HepG2 (cell line): ENCODE data around the gene AMOTL2.

ENCODE experiments used
- EZH2 ChIP-seq: conservative IDR thresholded peaks from 2 replicates; pipeline ENCODE4 v1.6.1; 2012; ENCODE audit warnings: mild to moderate bottlenecking, low read depth, low read length, moderate library complexity
- PBX3 ChIP-seq: sonication (generic); formaldehyde crosslinking; IDR thresholded peaks from 2 replicates; pipeline ENCODE4 v1.8.1; 2023; ENCODE audit warnings: missing genetic modification reagents, inconsistent platforms, borderline replicate concordance
- ZKSCAN1 ChIP-seq: fragments of 150-350 bp; IDR thresholded peaks from 2 replicates; pipeline ENCODE4 v1.6.1; 2014; ENCODE audit warnings: low read length
- ZNF460 ChIP-seq: sonication (generic); formaldehyde crosslinking; IDR thresholded peaks from 2 replicates; pipeline ENCODE4 v1.5.1; 2020; ENCODE audit warnings: missing genetic modification reagents, mild to moderate bottlenecking, borderline replicate concordance

DNA sequence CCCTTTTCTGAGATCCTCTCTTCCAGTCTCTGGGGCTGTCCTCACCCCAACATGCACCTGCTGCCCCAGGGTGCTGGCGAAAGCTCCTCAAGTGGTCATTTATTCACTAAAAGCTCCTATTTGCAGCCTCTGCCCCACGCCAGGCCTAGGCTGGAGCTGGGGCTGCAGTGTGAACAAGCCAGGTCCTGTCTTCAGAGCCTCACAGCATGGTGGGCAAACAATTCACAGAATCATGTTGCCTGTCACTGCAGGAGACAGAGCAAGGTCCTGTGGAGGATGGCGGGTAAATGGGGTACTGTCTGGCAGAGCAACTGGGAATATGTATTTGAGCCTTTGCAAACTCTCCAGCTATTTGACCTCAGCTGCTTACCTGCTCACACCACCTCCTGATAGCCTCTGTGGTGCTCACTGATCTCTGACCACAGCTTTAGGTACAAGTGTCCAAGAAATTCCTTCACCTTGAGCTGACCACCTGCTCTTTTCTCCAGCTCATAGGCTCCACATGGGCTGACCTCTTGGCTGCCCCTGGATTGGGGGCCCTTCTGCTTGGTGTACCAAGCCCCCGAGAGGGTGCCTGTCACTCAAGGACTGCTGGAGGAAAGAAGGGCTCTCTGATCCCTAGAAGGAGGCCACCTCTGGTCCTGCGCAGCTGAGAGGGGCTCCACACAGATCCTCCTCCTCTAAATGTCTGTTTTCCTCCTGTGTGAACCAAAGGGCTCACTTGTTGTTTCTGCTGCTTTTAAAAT lies 35.6 kb downstream of the AMOTL2 start:
- no peak for TF ChIP-seq ZKSCAN1
- TF ChIP-seq ZNF460 (CRISPR knock-in tag): no peak
- no peak for TF ChIP-seq PBX3 (CRISPR knock-in tag)
- no peak for TF ChIP-seq EZH2
